Measurements from ENCODE around the gene CABP5.

Gene CABP5

GRCh38 chr19:48030073-48030472 lies 13.8 kb downstream of the CABP5 start:
- no peak for DNase-seq (ENCODE audit: low read depth in 2 of 2)

- no peak for DNase-seq (ENCODE audit: low read depth in 2 of 2)
Observed at GRCh38 chr19:48029431-48029830, 14.4 kb downstream of the CABP5 start.

- no peak for DNase-seq (ENCODE audit: low read depth in 2 of 2)
Observed at GRCh38 chr19:48025480-48025879, 18.4 kb downstream of the CABP5 start.

DNA sequence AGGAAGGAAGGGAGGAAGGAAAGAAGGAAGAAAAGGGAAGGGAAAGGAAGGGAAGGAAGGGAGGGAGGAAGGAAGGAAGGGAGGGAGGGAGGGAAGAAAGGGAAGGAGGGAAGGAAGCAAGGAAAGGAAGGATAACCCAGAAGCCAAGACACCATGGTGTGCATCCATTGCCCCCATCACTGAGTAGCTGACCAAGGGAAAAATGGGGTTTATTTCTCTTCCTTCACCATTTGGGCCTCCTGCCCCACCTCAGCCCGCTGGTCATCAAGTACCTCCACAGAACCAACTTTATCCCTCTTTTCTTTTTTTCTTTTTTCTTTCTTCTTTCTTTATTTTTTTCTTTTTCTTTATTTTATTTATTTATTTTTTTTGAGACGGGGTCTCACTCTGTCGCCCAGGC lies 20.4 kb downstream of the CABP5 start:
- no peak for DNase-seq (ENCODE audit: low read depth in 2 of 2)

GRCh38 chr19:48023011-48023410 lies 20.9 kb downstream of the CABP5 start:
- no peak for DNase-seq (ENCODE audit: low read depth in 2 of 2)

GRCh38 chr19:48020686-48021085 lies 23.2 kb downstream of the CABP5 start:
- no peak for DNase-seq (ENCODE audit: low read depth in 2 of 2)

DNA sequence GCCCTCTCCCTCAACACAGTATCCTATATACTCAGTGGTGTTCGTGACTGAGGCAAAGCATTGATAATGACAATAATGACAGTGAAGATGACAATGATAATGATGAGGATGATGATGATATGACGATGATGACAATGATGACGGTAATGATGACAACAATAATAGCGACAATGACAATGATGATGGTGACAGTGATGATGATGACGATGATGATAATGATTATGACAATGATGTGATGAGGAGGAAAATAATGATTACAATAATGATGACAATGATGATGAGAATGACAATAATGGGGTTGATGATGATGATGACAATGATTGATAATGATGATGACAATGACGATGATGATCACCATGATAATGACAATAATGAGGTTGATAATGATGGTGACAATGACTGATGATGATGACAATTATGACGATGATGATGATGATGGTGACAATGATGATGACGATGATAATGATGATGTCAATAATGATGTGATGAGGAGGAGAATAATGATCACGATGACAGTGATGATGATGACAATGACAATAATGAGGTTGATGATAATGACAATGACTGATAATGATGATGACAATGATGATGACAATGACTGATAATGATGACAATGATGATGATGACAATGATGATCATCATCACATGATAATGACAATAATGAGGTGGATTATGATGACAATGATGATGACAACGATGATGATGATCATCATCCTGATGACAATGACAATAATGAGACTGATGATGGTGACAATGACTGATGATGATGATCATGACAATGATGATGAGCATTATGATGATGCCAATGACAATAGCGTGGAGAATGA lies 32.7 kb downstream of the CABP5 start:
- no peak for DNase-seq (ENCODE audit: low read depth in 2 of 2)

DNA sequence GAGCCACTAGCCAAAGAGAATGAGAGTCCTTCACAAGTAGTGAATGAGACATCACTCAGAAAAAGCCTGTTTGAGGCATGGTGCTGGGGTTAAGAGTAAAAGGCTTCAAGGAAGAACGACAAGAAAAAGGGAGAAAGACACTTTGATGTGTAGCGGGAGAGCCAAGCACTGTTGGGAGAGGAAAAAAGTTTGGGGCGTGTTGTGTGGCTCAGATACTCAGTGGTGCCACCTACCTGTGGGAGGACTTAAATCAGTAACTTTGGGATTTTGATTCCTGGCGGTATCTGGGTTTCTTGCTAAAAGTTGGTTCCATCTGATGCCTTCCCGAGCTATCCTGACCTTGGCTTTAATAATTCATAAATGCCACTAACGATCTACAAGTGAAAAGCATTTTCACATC lies 37.1 kb downstream of the CABP5 start:
- no peak for DNase-seq (ENCODE audit: low read depth in 2 of 2)

DNA sequence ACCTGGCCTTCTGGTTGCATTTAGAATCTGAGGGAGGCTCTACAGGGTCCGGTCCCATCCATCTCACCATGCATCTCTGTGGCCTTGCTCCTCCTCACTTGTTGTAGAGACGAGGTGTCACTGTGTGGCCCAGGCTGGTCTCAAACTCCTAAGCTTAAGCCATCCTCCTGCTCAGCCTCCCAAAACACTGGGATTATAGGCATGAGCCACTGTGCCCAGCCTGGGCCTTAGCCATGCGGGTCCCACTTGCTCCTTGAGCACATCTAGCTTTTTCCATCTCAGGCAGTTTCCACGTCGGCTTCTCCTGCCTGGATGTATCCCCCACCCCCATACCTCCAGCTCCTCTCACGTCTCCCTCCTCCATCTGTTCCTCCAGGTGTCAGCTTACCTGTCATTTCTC lies 39.6 kb downstream of the CABP5 start:
- DNase-seq (ENCODE audit: low read depth in 2 of 2): no peak

- no peak for DNase-seq (ENCODE audit: low read depth in 2 of 2)
Observed at GRCh38 chr19:48000846-48001245, 43.0 kb downstream of the CABP5 start.

GRCh38 chr19:47998800-47999199 lies 45.1 kb downstream of the CABP5 start:
- DNase-seq (ENCODE audit: low read depth in 2 of 2): no peak

DNA sequence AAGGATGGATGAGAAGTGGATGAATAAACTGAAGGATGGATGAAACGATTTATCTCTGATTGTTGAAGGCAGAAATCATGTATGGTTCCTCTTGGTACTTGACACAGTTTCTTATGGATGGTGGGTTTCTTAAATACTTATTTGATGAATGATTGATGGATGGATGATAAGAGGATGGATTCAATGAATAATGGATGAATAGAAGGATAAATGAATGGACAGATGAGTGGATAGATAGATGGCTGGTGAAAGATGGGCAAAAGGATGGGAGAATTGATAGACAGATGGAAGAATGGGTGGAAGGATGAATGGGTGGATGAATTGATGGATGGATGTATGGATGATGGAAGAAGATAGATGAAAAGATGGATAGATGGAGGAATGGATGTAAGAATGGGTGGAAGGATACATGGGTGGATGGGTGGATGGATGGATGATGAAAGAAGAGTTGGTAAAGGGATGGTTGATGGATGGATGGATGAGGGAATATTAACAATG lies 47.6 kb downstream of the CABP5 start:
- no peak for DNase-seq (ENCODE audit: low read depth in 2 of 2)

GRCh38 chr19:47994209-47994802 lies 49.6 kb downstream of the CABP5 start, which contains the start of gene ELSPBP1:
Gene ELSPBP1, plus strand, starts transcription at chr19:47994632. Its CDS starts 14,036 bp downstream, at chr19:48008668.
- no peak for DNase-seq (ENCODE audit: low read depth in 2 of 2)

DNA sequence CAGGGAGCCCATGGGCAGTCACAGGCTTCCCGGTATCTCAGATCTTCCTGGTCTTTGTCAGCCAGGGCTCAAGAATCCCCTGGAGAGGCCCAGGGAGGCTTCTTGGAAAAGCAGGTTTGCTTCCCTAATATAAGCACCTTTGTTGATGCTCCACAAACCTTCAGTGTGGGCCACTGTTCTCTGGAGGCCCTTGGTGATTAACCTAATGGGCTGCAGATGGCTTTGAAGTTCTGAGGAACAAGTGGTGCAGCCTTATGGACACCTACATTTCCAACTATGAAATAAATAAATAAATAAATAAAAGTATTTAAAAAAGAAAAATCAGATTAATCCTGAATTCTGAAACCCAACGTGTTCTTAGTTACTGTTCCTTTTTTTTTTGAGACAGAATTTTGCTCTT lies 51.8 kb downstream of the CABP5 start, which contains the start of gene BSPH1:
Gene BSPH1 (minus strand): TSS at position 101 of the 400 bp plus-strand sequence. CDS start 89 bp downstream, at position 12.
- DNase-seq (ENCODE audit: low read depth in 2 of 2): no peak

GRCh38 chr19:47991191-47991808 lies 52.6 kb downstream of the CABP5 start:
- no peak for DNase-seq (ENCODE audit: low read depth in 2 of 2)
